Lung (tissue), 12 donors: Measurements from ENCODE around the gene BPIFB3. TPM values are rescaled to one million over a fixed set of nuclear protein-coding genes. Genes with fewer than 3 reads are reported as not detected.

Experiments used
- ATAC-seq: fragments of 200-7000 bp; cut with Tn5 transposase; one replicate; pipeline ENCODE4 v1.9.1; 2020; ENCODE audit warnings: moderate number of reproducible peaks; ENCODE audit not compliant: insufficient read depth, low FRiP score
- DNase-seq, 3 donors: peaks; one replicate each; pipeline ENCODE4 v3.0.0-alpha.2; 2013 to 2017
- H3K27ac ChIP-seq, 2 donors: one replicate each; pipeline ENCODE4 v1.5.1; 2013; ENCODE audit warnings: mild to moderate bottlenecking in 2 of 2, moderate library complexity in 2 of 2, control low read depth in 1 of 2, inconsistent platforms in 1 of 2, low read depth in 1 of 2, low read length in 1 of 2
- H3K27me3 ChIP-seq, 3 donors: one replicate each; pipeline ENCODE4 v1.5.1; 2013; ENCODE audit warnings: low read length in 2 of 3; ENCODE audit not compliant: control insufficient read depth in 3 of 3, insufficient read depth in 3 of 3
- H3K36me3 ChIP-seq, 4 donors: one replicate each; pipeline ENCODE4 v1.5.1; 2013; ENCODE audit warnings: low read length in 4 of 4, mild to moderate bottlenecking in 1 of 4, moderate library complexity in 1 of 4; ENCODE audit not compliant: control insufficient read depth in 4 of 4, insufficient read depth in 4 of 4
- H3K4me1 ChIP-seq, 5 donors: one replicate each; pipeline ENCODE4 v1.5.1; 2013; ENCODE audit warnings: low read length in 5 of 5, mild to moderate bottlenecking in 2 of 5, moderate library complexity in 1 of 5; ENCODE audit not compliant: control insufficient read depth in 5 of 5, insufficient read depth in 5 of 5
- H3K4me3 ChIP-seq: one replicate; pipeline ENCODE4 v1.5.1; 2013; ENCODE audit warnings: mild to moderate bottlenecking, control low read depth, moderate library complexity
- H3K9ac ChIP-seq, 2 donors: one replicate each; pipeline ENCODE4 v1.5.1; 2013; ENCODE audit warnings: low read length in 2 of 2, control low read depth in 1 of 2; ENCODE audit not compliant: insufficient read depth in 1 of 2
- H3K9me3 ChIP-seq, 4 donors: one replicate each; pipeline ENCODE4 v1.5.1; 2013; ENCODE audit warnings: low read length in 3 of 4, mild to moderate bottlenecking in 1 of 4, moderate library complexity in 1 of 4; ENCODE audit not compliant: control insufficient read depth in 4 of 4, insufficient read depth in 3 of 4
- CTCF ChIP-seq: IDR thresholded peaks from 2 replicates; pipeline ENCODE4 v1.5.1; 2012; ENCODE audit warnings: mild to moderate bottlenecking; ENCODE audit errors: control extremely low read depth, extremely low read depth
- WGBS, 2 donors: extraction: QIAGEN DNeasy Blood & Tissue Kit; methylation state at CpG; one replicate each; pipeline ENCODE4 v1.1.7; 2013; 5-methylcytosine and 5-hydroxymethylcytosine counted together
- polyA plus RNA-seq, 2 donors: library from polyadenylated mRNA; stranded (reverse); fragments of 200-250 nt; gene quantifications; one replicate each; pipeline ENCODE4 v1.2.1, GENCODE V29; 2013
- total RNA-seq, 2 donors: library from RNA; depleted of rRNA in 1 of 2; stranded (reverse); fragments of >200 nt in 1 of 2; gene quantifications; one replicate each; pipeline ENCODE4 v1.2.1, GENCODE V29; 2014 to 2021
- donor health status: control.
- donor health status: control.
- donor health status: Bipolar disorder and iron deficiency.
- donor health status: healthy.
- donor health status: DM: yes; HTN: yes; CAD: no.

The BPIFB3 gene
- total and polyA plus RNA-seq, 4 donors: not detected

GRCh38 chr20:33028875-33029274, 24.8 kb upstream of the BPIFB3 start:
- no peak overlapping the region for H3K9ac ChIP-seq
- 73 to 77% methylated on average over 7 of the region's 7 CpGs for WGBS, 2 donors
- H3K27ac ChIP-seq: no peak overlapping the region
- H3K27me3 ChIP-seq: peaks cover 0 to 9% (median 3%) of the 10 kb centered on the region in 3 donors
- no peak for TF ChIP-seq CTCF
- H3K9me3 ChIP-seq: peaks cover 0 to 4% (median under 1%) of the 10 kb centered on the region in 4 donors
- no peaks in the 10 kb centered on the region for H3K4me1 ChIP-seq
- ATAC-seq: no peak
- no peaks in the 10 kb centered on the region for H3K36me3 ChIP-seq
- no peak overlapping the region for H3K4me3 ChIP-seq
- DNase-seq: no peak

GRCh38 chr20:33030076-33030475, 23.6 kb upstream of the BPIFB3 start:
- Histone ChIP-seq H3K9ac (no peak overlapping the region), H3K27ac (no peak overlapping the region), H3K4me3 (no peak overlapping the region), H3K4me1 (no peaks in the 10 kb centered on the region), H3K9me3 (peaks cover 0 to 5% (median 2%) of the 10 kb centered on the region in 4 donors), H3K27me3 (peaks cover 0 to 4% (median under 1%) of the 10 kb centered on the region in 3 donors), H3K36me3 (no peaks in the 10 kb centered on the region)
- ATAC-seq (no peak), DNase-seq (no peak)
- no peak for TF ChIP-seq CTCF
- WGBS, 2 donors: 86 to 89% methylated on average over 9 of the region's 9 CpGs

DNA sequence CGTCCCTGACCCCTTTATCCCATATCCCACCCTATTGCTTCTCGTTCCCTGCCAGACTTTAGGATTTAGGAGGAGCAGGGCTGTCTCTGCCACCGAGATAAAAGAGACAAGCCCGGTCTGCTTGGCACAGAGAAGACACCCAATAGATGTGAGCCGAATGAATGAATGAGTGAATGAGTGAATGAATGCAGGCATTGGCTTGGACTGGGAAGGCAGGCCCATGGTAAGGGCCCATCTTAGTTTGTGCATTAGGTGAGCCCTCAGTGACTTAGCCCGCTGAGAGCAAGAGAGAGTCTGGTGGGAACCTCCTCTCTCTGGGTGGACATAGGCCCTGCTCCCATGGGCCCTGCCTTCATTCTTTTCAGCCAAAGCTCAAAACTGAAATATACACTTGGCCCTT, 23.1 kb upstream of the BPIFB3 start:
- DNase-seq: no peak
- Histone ChIP-seq H3K4me1 (no peaks in the 10 kb centered on the region), H3K27ac (no peak overlapping the region), H3K9me3 (peaks cover 0 to 5% (median 2%) of the 10 kb centered on the region in 4 donors), H3K36me3 (no peaks in the 10 kb centered on the region), H3K4me3 (no peak overlapping the region), H3K27me3 (no peaks in the 10 kb centered on the region), H3K9ac (no peak overlapping the region)
- 85 to 87% methylated on average over 6 of the region's 6 CpGs for WGBS, 2 donors
- no peak for TF ChIP-seq CTCF
- no peak for ATAC-seq

- WGBS, 2 donors: 90 to 94% methylated on average over 10 of the region's 10 CpGs
- Histone ChIP-seq H3K9ac (no peak within 1 kb of the TSS), H3K4me3 (no peak within 1 kb of the TSS), H3K4me1 (no peaks in the 10 kb centered on the region), H3K27ac (no peak within 1 kb of the TSS), H3K9me3 (peaks cover 0 to 5% (median 2%) of the 10 kb centered on the region in 4 donors), H3K36me3 (no peaks in the 10 kb centered on the region), H3K27me3 (no peaks in the 10 kb centered on the region)
- no peak for TF ChIP-seq CTCF
- ATAC-seq: no peak
- no peak for DNase-seq
Observed at GRCh38 chr20:33031531-33031930, 22.2 kb upstream of the BPIFB3 start, which contains the start of gene BPIFB6. Gene BPIFB6 (plus strand): TSS chr20:33031648. CDS start chr20:33031648, 0 bp downstream.
